GM10266 (cell line): ENCODE results near the gene GAS5.
"Not testable (repeated sequence)": the region's sequence is repeated elsewhere in the genome, so short reads cannot be mapped to it uniquely, and the experiment has no call there.

Experiments
- DNase-seq: peaks from one replicate; pipeline ENCODE4 v3.0.0; 2012; ENCODE audit errors: extremely low spot score
- CTCF ChIP-seq: IDR thresholded peaks from 2 replicates; pipeline ENCODE4 v1.5.1; 2012; ENCODE audit warnings: mild to moderate bottlenecking, low read depth; ENCODE audit not compliant: control insufficient read depth, insufficient read depth; ENCODE audit errors: missing control alignments

The GAS5 gene

GRCh38 chr1:173864179-173864867, 3.5 kb downstream of the GAS5 start:
- no peak for DNase-seq
- TF ChIP-seq CTCF, result no peak

- DNase-seq, result no peak
- no peak for TF ChIP-seq CTCF
Measured at GRCh38 chr1:173863224-173864161, 4.3 kb downstream of the GAS5 start.

GRCh38 chr1:173862769-173863223, 5.0 kb downstream of the GAS5 start:
- TF ChIP-seq CTCF, result no peak
- no peak for DNase-seq

- not testable (repeated sequence) for DNase-seq
Measured at GRCh38 chr1:173862146-173862768, 5.5 kb downstream of the GAS5 start.

GRCh38 chr1:173861731-173862145, 6.1 kb downstream of the GAS5 start:
- no peak for TF ChIP-seq CTCF

GRCh38 chr1:173860065-173860464, 7.7 kb downstream of the GAS5 start:
- no peak for TF ChIP-seq CTCF
- DNase-seq, result no peak

More at GRCh38 chr1:173861731-173862145, 6.1 kb downstream of the GAS5 start:
- no peak for DNase-seq

GRCh38 chr1:173859547-173859946, 8.2 kb downstream of the GAS5 start:
- DNase-seq, result not testable (repeated sequence)
